H9 (cell line): ENCODE results near the gene FAM76A. TPM values are rescaled to one million over a fixed set of nuclear protein-coding genes. Genes with fewer than 3 reads are reported as not detected.

Source experiments
- DNase-seq: peaks from one replicate; pipeline ENCODE4 v3.0.0-alpha.2; 2017
- H2AFZ ChIP-seq: one replicate; pipeline ENCODE4 v1.6.1; 2013; ENCODE audit warnings: mild to moderate bottlenecking, low read length, control low read depth, moderate library complexity
- H2AK5ac ChIP-seq: 2 replicates; pipeline ENCODE4 v1.6.1; 2013; ENCODE audit warnings: low read length, control low read depth, mixed read lengths; ENCODE audit not compliant: insufficient read length
- H2BK120ac ChIP-seq: one replicate; pipeline ENCODE4 v1.6.1; 2013; ENCODE audit warnings: low read depth, mild to moderate bottlenecking, low read length, control low read depth, inconsistent platforms; ENCODE audit not compliant: poor library complexity, severe bottlenecking
- H2BK12ac ChIP-seq: 2 replicates; pipeline ENCODE4 v1.6.1; 2013; ENCODE audit warnings: low read length, control low read depth, mixed read lengths, low read depth; ENCODE audit not compliant: insufficient read length
- H2BK15ac ChIP-seq: 2 replicates; pipeline ENCODE4 v1.6.1; 2013; ENCODE audit warnings: low read depth, low read length, control low read depth
- H2BK20ac ChIP-seq: one replicate; pipeline ENCODE4 v1.6.1; 2013; ENCODE audit warnings: low read depth, mild to moderate bottlenecking, low read length, control low read depth, inconsistent platforms; ENCODE audit not compliant: poor library complexity, severe bottlenecking
- H2BK5ac ChIP-seq: 2 replicates; pipeline ENCODE4 v1.6.1; 2013; ENCODE audit warnings: low read length, control low read depth, mixed read lengths; ENCODE audit not compliant: insufficient read length
- H3K14ac ChIP-seq: 2 replicates; pipeline ENCODE4 v1.6.1; 2013; ENCODE audit warnings: low read length, control low read depth; ENCODE audit not compliant: insufficient read depth
- H3K18ac ChIP-seq: 2 replicates; pipeline ENCODE4 v1.6.1; 2013; ENCODE audit warnings: low read depth, mild to moderate bottlenecking, mixed read lengths, low read length, control low read depth; ENCODE audit not compliant: insufficient read length
- H3K23ac ChIP-seq: 2 replicates; pipeline ENCODE4 v1.6.1; 2013; ENCODE audit warnings: low read length, control low read depth, mixed read lengths, low read depth; ENCODE audit not compliant: insufficient read length
- H3K23me2 ChIP-seq: 2 replicates; pipeline ENCODE4 v1.6.1; 2013; ENCODE audit warnings: low read depth, mild to moderate bottlenecking, mixed read lengths, low read length, control low read depth; ENCODE audit not compliant: insufficient read length, poor library complexity, severe bottlenecking
- H3K27ac ChIP-seq: 2 replicates; pipeline ENCODE4 v1.5.1; 2013; ENCODE audit warnings: low read length, control low read depth, mixed read lengths, low read depth; ENCODE audit not compliant: insufficient read length
- H3K27me3 ChIP-seq: 2 replicates; pipeline ENCODE4 v1.6.1; 2013; ENCODE audit warnings: low read length, control low read depth, inconsistent platforms; ENCODE audit not compliant: insufficient read depth
- H3K4ac ChIP-seq: 2 replicates; pipeline ENCODE4 v1.6.1; 2013; ENCODE audit warnings: low read depth, mild to moderate bottlenecking, control low read depth, inconsistent platforms, low read length, moderate library complexity
- H3K4me1 ChIP-seq: 2 replicates; pipeline ENCODE4 v1.6.1; 2013; ENCODE audit warnings: low read length, control low read depth, inconsistent platforms; ENCODE audit not compliant: insufficient read depth
- H3K4me2 ChIP-seq: 2 replicates; pipeline ENCODE4 v1.6.1; 2013; ENCODE audit warnings: low read length, control low read depth, mixed read lengths; ENCODE audit not compliant: insufficient read length, insufficient read depth
- H3K56ac ChIP-seq: 2 replicates; pipeline ENCODE4 v1.6.1; 2013; ENCODE audit warnings: low read depth, mild to moderate bottlenecking, mixed read lengths, low read length, control low read depth; ENCODE audit not compliant: insufficient read length
- H3K79me1 ChIP-seq: 2 replicates; pipeline ENCODE4 v1.6.1; 2013; ENCODE audit warnings: low read depth, mild to moderate bottlenecking, moderate library complexity, low read length, control low read depth, inconsistent platforms; ENCODE audit not compliant: insufficient read depth, poor library complexity, severe bottlenecking
- H3K79me2 ChIP-seq: 2 replicates; pipeline ENCODE4 v1.6.1; 2013; ENCODE audit warnings: low read length, control low read depth, inconsistent platforms; ENCODE audit not compliant: insufficient read depth
- H3K9ac ChIP-seq: 2 replicates; pipeline ENCODE4 v1.6.1; 2013; ENCODE audit warnings: low read length, control low read depth, mixed read lengths; ENCODE audit not compliant: insufficient read length; ENCODE audit errors: extremely low read depth
- H3K9me3 ChIP-seq: one replicate; pipeline ENCODE4 v1.6.1; 2013; ENCODE audit warnings: low read depth, low read length, inconsistent platforms; ENCODE audit not compliant: control insufficient read depth
- H3T11ph ChIP-seq: one replicate; pipeline ENCODE4 v1.6.1; 2013; ENCODE audit warnings: mild to moderate bottlenecking, low read length, control low read depth, inconsistent platforms
- H4K20me1 ChIP-seq: one replicate; pipeline ENCODE4 v1.6.1; 2013; ENCODE audit not compliant: control insufficient read depth, insufficient read length, insufficient read depth
- H4K5ac ChIP-seq: 2 replicates; pipeline ENCODE4 v1.6.1; 2013; ENCODE audit warnings: low read depth, mild to moderate bottlenecking, mixed read lengths, low read length, control low read depth; ENCODE audit not compliant: insufficient read length
- H4K8ac ChIP-seq: replicated peaks from 2 replicates; pipeline ENCODE4 v1.6.1; 2013; ENCODE audit warnings: low read length, control low read depth, mixed read lengths, low read depth; ENCODE audit not compliant: insufficient read length
- H4K91ac ChIP-seq: 2 replicates; pipeline ENCODE4 v1.6.1; 2013; ENCODE audit warnings: low read depth, mild to moderate bottlenecking, moderate library complexity, mixed read lengths, low read length, control low read depth; ENCODE audit not compliant: insufficient read length
- H3K27ac Mint-ChIP-seq, 3 experiments: 2 replicates in 2 of 3; 3 replicates in 1 of 3; pipeline ENCODE4 v1.8.0; 2020 to 2021; ENCODE audit warnings: mixed read lengths in 3 of 3, mild to moderate bottlenecking in 1 of 3, moderate library complexity in 1 of 3
- H3K27me3 Mint-ChIP-seq: 2 replicates; pipeline ENCODE4 v1.8.0; 2021; ENCODE audit warnings: low read depth, mild to moderate bottlenecking, moderate library complexity, mixed read lengths
- H3K36me3 Mint-ChIP-seq, 3 experiments: 2 replicates in 2 of 3; 3 replicates in 1 of 3; pipeline ENCODE4 v1.8.0; 2020 to 2021; ENCODE audit warnings: low read depth in 3 of 3, mixed read lengths in 3 of 3; ENCODE audit not compliant: insufficient read depth in 1 of 3
- H3K4me1 Mint-ChIP-seq, 2 experiments: 2 replicates each; pipeline ENCODE4 v1.8.0; 2020; ENCODE audit warnings: mixed read lengths in 2 of 2
- H3K4me3 Mint-ChIP-seq, 2 experiments: 2 replicates in 1 of 2; 3 replicates in 1 of 2; pipeline ENCODE4 v1.8.0; 2020 to 2021; ENCODE audit warnings: mild to moderate bottlenecking in 2 of 2, mixed read lengths in 2 of 2, moderate library complexity in 1 of 2
- H3K9me3 Mint-ChIP-seq, 2 experiments: 2 replicates in 1 of 2; 3 replicates in 1 of 2; pipeline ENCODE4 v1.8.0; 2020; ENCODE audit warnings: mild to moderate bottlenecking in 2 of 2, mixed read lengths in 2 of 2, moderate library complexity in 1 of 2
- CTCF ChIP-seq: fragments of 200-600 bp; sonication (generic); conservative IDR thresholded peaks from 3 replicates; pipeline ENCODE4 v1.8.0; 2021; ENCODE audit warnings: antibody characterized with exemption, mild to moderate bottlenecking
- WGBS: extraction: QIAGEN DNeasy Blood & Tissue Kit; methylation state at CpG from one replicate; pipeline ENCODE4 v1.1.7; 2013; ENCODE audit warnings: missing lambda C conversion rate, low lambda C conversion rate, mixed read lengths; ENCODE audit not compliant: insufficient read length; ENCODE audit errors: extremely low coverage; 5-methylcytosine and 5-hydroxymethylcytosine counted together
- total RNA-seq: library from RNA; stranded (reverse); gene quantifications from 2 replicates; pipeline ENCODE4 v1.2.1, GENCODE V29; 2021

Gene FAM76A
- total RNA-seq, 1 experiment from 2014 or later: 10.6 TPM

GRCh38 chr1:27778056-27778455 lies 52.3 kb downstream of the FAM76A start:
- H3K9me3 ChIP-seq: no peaks in the 10 kb centered on the region
- Mint-ChIP-seq H3K9me3 (no peaks in the 10 kb centered on the region), H3K27ac (no peak overlapping the region), H3K4me3 (no peak overlapping the region), H3K4me1 (peaks cover 6 to 7% of the 10 kb centered on the region in 2 experiments), H3K36me3 (no peaks in the 10 kb centered on the region; a peak in 1 of 7 replicates), H3K27me3 (no peaks in the 10 kb centered on the region)
- no peak overlapping the region for H3K23ac ChIP-seq
- no peak overlapping the region for H4K5ac ChIP-seq
- H3K79me1 ChIP-seq: no peaks in the 10 kb centered on the region
- H3K4me2 ChIP-seq: no peak overlapping the region
- H2BK5ac ChIP-seq: no peak overlapping the region
- H2BK120ac ChIP-seq: no peak overlapping the region
- H3K56ac ChIP-seq: no peak overlapping the region
- TF ChIP-seq CTCF: no peak
- no peak overlapping the region for H3K9ac ChIP-seq
- no peak overlapping the region for H2BK12ac ChIP-seq
- H3K14ac ChIP-seq: no peak overlapping the region
- H4K91ac ChIP-seq: no peak overlapping the region
- DNase-seq: no peak
- H3K18ac ChIP-seq: no peak overlapping the region
- H4K20me1 ChIP-seq: no peaks in the 10 kb centered on the region
- H3K27me3 ChIP-seq: no peaks in the 10 kb centered on the region
- H2BK15ac ChIP-seq: no peak overlapping the region
- no peak overlapping the region for H3T11ph ChIP-seq
- H3K27ac ChIP-seq: no peak overlapping the region
- H2AFZ ChIP-seq: no peak overlapping the region
- no peaks in the 10 kb centered on the region for H3K79me2 ChIP-seq
- no peaks in the 10 kb centered on the region for H3K4me1 ChIP-seq
- H3K23me2 ChIP-seq: peaks cover 4% of the 10 kb centered on the region
- no peak overlapping the region for H3K4ac ChIP-seq
- no peak overlapping the region for H4K8ac ChIP-seq
- H2BK20ac ChIP-seq: no peak overlapping the region
- no CpG with 5 or more reads among the region's 3 CpGs for WGBS
- no peak overlapping the region for H2AK5ac ChIP-seq
